Left lung (tissue), 10 donors: ENCODE data around the gene MXRA5. TPM values are rescaled to one million over a fixed set of nuclear protein-coding genes. Genes with fewer than 3 reads are reported as not detected.

Experiments used
- ATAC-seq: fragments of 200-7000 bp; cut with Tn5 transposase; one replicate; pipeline ENCODE4 v1.9.1; 2020; ENCODE audit warnings: moderate library complexity
- DNase-seq, 4 donors: peaks; one replicate each; pipeline ENCODE4 v3.0.0-alpha.2; 2013 to 2020
- H3K27ac ChIP-seq, 2 donors: fragments of 200-600 bp; sonication (generic) in 1 of 2; one replicate each; pipeline versions ENCODE4 v1.5.0 to v1.8.0; 2020 to 2021
- H3K27me3 ChIP-seq, 2 donors: fragments of 200-600 bp; sonication (generic) in 1 of 2; one replicate each; pipeline versions ENCODE4 v1.5.0 to v1.8.0; 2020 to 2021
- H3K36me3 ChIP-seq, 2 donors: fragments of 200-600 bp; sonication (generic) in 1 of 2; one replicate each; pipeline versions ENCODE4 v1.5.0 to v1.8.0; 2020 to 2021
- H3K4me1 ChIP-seq, 2 donors: fragments of 200-600 bp; one replicate each; pipeline ENCODE4 v1.8.0; 2021
- H3K4me3 ChIP-seq, 2 donors: fragments of 200-600 bp; sonication (generic) in 1 of 2; one replicate each; pipeline versions ENCODE4 v1.5.0 to v1.8.0; 2020 to 2021; ENCODE audit warnings: mild to moderate bottlenecking in 1 of 2
- H3K9me3 ChIP-seq, 2 donors: fragments of 200-600 bp; sonication (generic) in 1 of 2; one replicate each; pipeline versions ENCODE4 v1.5.0 to v1.8.0; 2020 to 2021
- CTCF ChIP-seq, 2 donors: fragments of 200-600 bp; sonication (generic) in 1 of 2; IDR thresholded peaks; one replicate each; pipeline versions ENCODE4 v1.5.0 to v1.8.0; 2021; ENCODE audit warnings: antibody characterized with exemption in 2 of 2
- intact Hi-C, 2 donors: fragments of 100-400 bp; cut with DNase I; formaldehyde crosslinking; loops; one replicate each; pipeline versions ENCODE4 v1.11.2 to v1.14.2; 2022
- polyA plus RNA-seq, 6 donors: library from polyadenylated mRNA; unstranded; fragments of 120-200 nt; gene quantifications; one replicate each; pipeline ENCODE4 v1.2.1, GENCODE V29; 2013; ENCODE audit not compliant: insufficient read length in 6 of 6
- total RNA-seq, 2 donors: library from RNA; stranded (reverse); fragmentation: NEBNext Ultra II Directional; extraction: Animal tissue kit (Norgen Biotek cat#: 25700); gene quantifications; one replicate each; pipeline ENCODE4 v1.2.1, GENCODE V29; 2021
- donor health status: DM: no; HTN: yes; CAD: no.
- donor health status: DM: no; HTN: no; CAD: no.

Gene MXRA5
- total and polyA plus RNA-seq, 8 donors = 0.14 to 51.7 (median 0.75) TPM

GRCh38 chrX:3299636-3300035 lies 46.8 kb downstream of the MXRA5 start:
- H3K9me3 ChIP-seq = no peaks in the 10 kb centered on the region
- DNase-seq (no peak), ATAC-seq (no peak)
- TF ChIP-seq CTCF (IDR thresholded peaks at IDR 0.05) = no peak
- no peak overlapping the region for H3K27ac ChIP-seq
- no peaks in the 10 kb centered on the region for H3K36me3 ChIP-seq
- no peaks in the 10 kb centered on the region for H3K4me1 ChIP-seq
- intact Hi-C loops = no loop called here
- H3K27me3 ChIP-seq = no peaks in the 10 kb centered on the region
- H3K4me3 ChIP-seq = no peak overlapping the region

- no peak overlapping the region for H3K4me3 ChIP-seq
- intact Hi-C loops = no loop called here
- TF ChIP-seq CTCF (IDR thresholded peaks at IDR 0.05) = no peak
- no peak for DNase-seq
- no peaks in the 10 kb centered on the region for H3K4me1 ChIP-seq
- H3K36me3 ChIP-seq = no peaks in the 10 kb centered on the region
- ATAC-seq = no peak
- no peaks in the 10 kb centered on the region for H3K27me3 ChIP-seq
- H3K9me3 ChIP-seq = no peaks in the 10 kb centered on the region
- H3K27ac ChIP-seq = no peak overlapping the region
Observed at GRCh38 chrX:3295731-3296130, 50.7 kb downstream of the MXRA5 start.

GRCh38 chrX:3293251-3293650 lies 53.2 kb downstream of the MXRA5 start:
- Histone ChIP-seq H3K4me1 (no peaks in the 10 kb centered on the region), H3K27me3 (no peaks in the 10 kb centered on the region), H3K9me3 (no peaks in the 10 kb centered on the region), H3K36me3 (no peaks in the 10 kb centered on the region), H3K4me3 (no peak overlapping the region), H3K27ac (no peak overlapping the region)
- no peak for TF ChIP-seq CTCF (IDR thresholded peaks at IDR 0.05)
- ATAC-seq (no peak), DNase-seq (no peak)
- intact Hi-C loops = no loop called here

GRCh38 chrX:3290561-3290960 lies 55.9 kb downstream of the MXRA5 start:
- Histone ChIP-seq H3K4me1 (no peaks in the 10 kb centered on the region), H3K36me3 (no peaks in the 10 kb centered on the region), H3K4me3 (no peak overlapping the region), H3K9me3 (no peaks in the 10 kb centered on the region), H3K27me3 (no peaks in the 10 kb centered on the region), H3K27ac (no peak overlapping the region)
- ATAC-seq (no peak), DNase-seq (no peak)
- intact Hi-C loops = no loop called here
- no peak for TF ChIP-seq CTCF (IDR thresholded peaks at IDR 0.05)

GRCh38 chrX:3286196-3286945 lies 60.1 kb downstream of the MXRA5 start:
- TF ChIP-seq CTCF (IDR thresholded peaks at IDR 0.05) = no peak
- Histone ChIP-seq H3K9me3 (no peaks in the 10 kb centered on the region), H3K36me3 (no peaks in the 10 kb centered on the region), H3K27me3 (no peaks in the 10 kb centered on the region), H3K4me3 (no peak overlapping the region), H3K4me1 (no peaks in the 10 kb centered on the region), H3K27ac (no peak overlapping the region)
- intact Hi-C loops = no loop called here
- ATAC-seq = no peak
- no peak for DNase-seq
